ENCODE results near the gene PABPC1L. TPM values are rescaled to one million over a fixed set of nuclear protein-coding genes. Genes with fewer than 3 reads are reported as not detected.

The PABPC1L gene
- total RNA-seq, 1 experiment from 2014 or later, result 83.5 TPM

GRCh38 chr20:44918342-44918741 lies 8.5 kb downstream of the PABPC1L start:
- H2BK12ac ChIP-seq (ENCODE audit: insufficient read length, low read depth, low read length), result no peak overlapping the region
- no CpG with 5 or more reads among the region's 3 CpGs for WGBS (ENCODE audit: extremely low coverage, insufficient read length, low lambda C conversion rate)

More at GRCh38 chr20:44918342-44918741, 8.5 kb downstream of the PABPC1L start:
- Mint-ChIP-seq H3K27me3 (ENCODE audit: low read depth) (no peaks in the 10 kb centered on the region), H3K4me3 (no peak overlapping the region), H3K27ac (peak overlapping the region in 2 of 3 experiments; percentile 72 to 73; a peak in 1 of 7 replicates), H3K36me3 (ENCODE audit: insufficient read depth in 1 of 3, low read depth in 3 of 3) (peaks cover 20 to 75% (median 62%) of the 10 kb centered on the region in 3 experiments; a peak in 6 of 7 replicates), H3K9me3 (no peaks in the 10 kb centered on the region), H3K4me1 (peaks cover 4 to 9% of the 10 kb centered on the region in 2 experiments)
- Histone ChIP-seq H3K18ac (ENCODE audit: insufficient read length, low read depth, low read length) (no peak overlapping the region), H3K4me1 (ENCODE audit: insufficient read depth, low read length) (no peaks in the 10 kb centered on the region; the same call in 1 of the 2 replicates), H3K23me2 (ENCODE audit: insufficient read length, low read depth, low read length, poor library complexity, severe bottlenecking) (no peaks in the 10 kb centered on the region), H4K91ac (ENCODE audit: insufficient read length, low read depth, low read length) (no peak overlapping the region), H2BK5ac (ENCODE audit: insufficient read length, low read length) (no peak overlapping the region), H2AK5ac (ENCODE audit: insufficient read length, low read length) (no peak overlapping the region), H4K5ac (ENCODE audit: insufficient read length, low read depth, low read length) (no peak overlapping the region), H2AFZ (ENCODE audit: low read length) (no peak overlapping the region), H3K27ac (ENCODE audit: insufficient read length, low read depth, low read length) (no peak overlapping the region), H3K27me3 (ENCODE audit: insufficient read depth, low read length) (no peaks in the 10 kb centered on the region), H2BK15ac (ENCODE audit: low read depth, low read length) (no peak overlapping the region), H2BK120ac (ENCODE audit: low read depth, low read length, poor library complexity, severe bottlenecking) (no peak overlapping the region), H3K4me2 (ENCODE audit: insufficient read depth, insufficient read length, low read length) (no peak overlapping the region), H4K20me1 (ENCODE audit: control insufficient read depth, insufficient read depth, insufficient read length) (no peaks in the 10 kb centered on the region), H3T11ph (ENCODE audit: low read length) (no peak overlapping the region), H3K79me1 (ENCODE audit: insufficient read depth, low read depth, low read length, poor library complexity, severe bottlenecking) (no peaks in the 10 kb centered on the region), H2BK20ac (ENCODE audit: low read depth, low read length, poor library complexity, severe bottlenecking) (no peak overlapping the region), H3K79me2 (ENCODE audit: insufficient read depth, low read length) (no peaks in the 10 kb centered on the region), H4K8ac (replicated peaks; ENCODE audit: insufficient read length, low read depth, low read length) (no peak overlapping the region), H3K4ac (ENCODE audit: low read depth, low read length) (no peak overlapping the region), H3K56ac (ENCODE audit: insufficient read length, low read depth, low read length) (no peak overlapping the region), H3K9ac (ENCODE audit: extremely low read depth, insufficient read length, low read length) (no peak overlapping the region), H3K9me3 (ENCODE audit: control insufficient read depth, low read depth, low read length) (no peaks in the 10 kb centered on the region), H3K23ac (ENCODE audit: insufficient read length, low read depth, low read length) (no peak overlapping the region), H3K14ac (ENCODE audit: insufficient read depth, low read length) (no peak overlapping the region)
- TF ChIP-seq, protein P1, sequence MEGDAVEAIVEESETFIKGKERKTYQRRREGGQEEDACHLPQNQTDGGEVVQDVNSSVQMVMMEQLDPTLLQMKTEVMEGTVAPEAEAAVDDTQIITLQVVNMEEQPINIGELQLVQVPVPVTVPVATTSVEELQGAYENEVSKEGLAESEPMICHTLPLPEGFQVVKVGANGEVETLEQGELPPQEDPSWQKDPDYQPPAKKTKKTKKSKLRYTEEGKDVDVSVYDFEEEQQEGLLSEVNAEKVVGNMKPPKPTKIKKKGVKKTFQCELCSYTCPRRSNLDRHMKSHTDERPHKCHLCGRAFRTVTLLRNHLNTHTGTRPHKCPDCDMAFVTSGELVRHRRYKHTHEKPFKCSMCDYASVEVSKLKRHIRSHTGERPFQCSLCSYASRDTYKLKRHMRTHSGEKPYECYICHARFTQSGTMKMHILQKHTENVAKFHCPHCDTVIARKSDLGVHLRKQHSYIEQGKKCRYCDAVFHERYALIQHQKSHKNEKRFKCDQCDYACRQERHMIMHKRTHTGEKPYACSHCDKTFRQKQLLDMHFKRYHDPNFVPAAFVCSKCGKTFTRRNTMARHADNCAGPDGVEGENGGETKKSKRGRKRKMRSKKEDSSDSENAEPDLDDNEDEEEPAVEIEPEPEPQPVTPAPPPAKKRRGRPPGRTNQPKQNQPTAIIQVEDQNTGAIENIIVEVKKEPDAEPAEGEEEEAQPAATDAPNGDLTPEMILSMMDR (conservative IDR thresholded peaks at IDR 0.05), result no peak
- no peak for DNase-seq
